ENCODE measurements around the gene TRIM40.

GRCh38 chr6:30147096-30147495 is 11.2 kb downstream of the TRIM40 start:
- TF ChIP-seq CTCF (IDR thresholded peaks at IDR 0.05) = no peak
- no peak for TF ChIP-seq POLR2A (IDR thresholded peaks at IDR 0.05)
